Hepatocyte (in vitro differentiated cells): ENCODE data around the gene HPSE2. TPM values are rescaled to one million over a fixed set of nuclear protein-coding genes. Genes with fewer than 3 reads are reported as not detected.

Source experiments
- DNase-seq: peaks from one replicate; pipeline ENCODE4 v3.0.0-alpha.2; 2016; ENCODE audit warnings: low spot score
- H2AFZ ChIP-seq: fragments of 200-600 bp; sonication (generic); 2 replicates; pipeline ENCODE4 v1.6.0; 2016; ENCODE audit warnings: antibody characterized with exemption, mild to moderate bottlenecking
- H3K27ac ChIP-seq: fragments of 200-600 bp; sonication (generic); 2 replicates; pipeline ENCODE4 v1.5.1; 2016; ENCODE audit warnings: mild to moderate bottlenecking
- H3K27me3 ChIP-seq: fragments of 200-600 bp; sonication (generic); 2 replicates; pipeline ENCODE4 v1.6.1; 2016
- H3K36me3 ChIP-seq: fragments of 200-600 bp; sonication (generic); replicated peaks from 2 replicates; pipeline ENCODE4 v1.5.1; 2016; ENCODE audit warnings: low read depth; ENCODE audit not compliant: insufficient read depth
- H3K4me1 ChIP-seq: fragments of 200-600 bp; sonication (generic); 2 replicates; pipeline ENCODE4 v1.5.1; 2016; ENCODE audit warnings: mild to moderate bottlenecking, moderate library complexity; ENCODE audit not compliant: insufficient read depth
- H3K4me2 ChIP-seq: fragments of 200-600 bp; sonication (generic); 2 replicates; pipeline ENCODE4 v1.6.0; 2016
- H3K4me3 ChIP-seq: fragments of 200-600 bp; sonication (generic); 2 replicates; pipeline ENCODE4 v1.5.1; 2016; ENCODE audit warnings: mild to moderate bottlenecking
- H3K79me2 ChIP-seq: fragments of 200-600 bp; sonication (generic); 2 replicates; pipeline ENCODE4 v1.6.0; 2017; ENCODE audit warnings: mild to moderate bottlenecking
- H3K9me2 ChIP-seq: fragments of 200-600 bp; sonication (generic); replicated peaks from 2 replicates; pipeline ENCODE4 v1.6.0; 2017; ENCODE audit warnings: mild to moderate bottlenecking; ENCODE audit not compliant: insufficient read depth
- H3K9me3 ChIP-seq: fragments of 200-600 bp; sonication (generic); 2 replicates; pipeline ENCODE4 v1.5.1; 2016; ENCODE audit warnings: low read depth, mild to moderate bottlenecking
- H4K20me1 ChIP-seq: fragments of 200-600 bp; sonication (generic); 2 replicates; pipeline ENCODE4 v1.6.0; 2016; ENCODE audit warnings: mild to moderate bottlenecking; ENCODE audit not compliant: insufficient read depth, poor library complexity, severe bottlenecking
- EZH2 ChIP-seq: fragments of 200-600 bp; sonication (generic); IDR thresholded peaks from 2 replicates; pipeline ENCODE4 v1.6.1; 2016; ENCODE audit warnings: antibody characterized with exemption, mild to moderate bottlenecking, borderline replicate concordance
- EZH2phosphoT487 ChIP-seq: fragments of 200-600 bp; sonication (generic); IDR thresholded peaks from one replicate; pipeline ENCODE4 v1.6.1; 2018; ENCODE audit warnings: antibody characterized with exemption, mild to moderate bottlenecking, low read depth, moderate library complexity; ENCODE audit not compliant: unreplicated experiment, severe bottlenecking
- WGBS: methylation state at CpG from one replicate; pipeline ENCODE4 v1.1.6; 2016; ENCODE audit warnings: low lambda C conversion rate; ENCODE audit errors: missing lambda C conversion rate; 5-methylcytosine and 5-hydroxymethylcytosine counted together
- polyA plus RNA-seq: library from polyadenylated mRNA; unstranded; fragments of >200 nt; fragmentation: Nextera tagmentation; extraction: Ambion mirVana; gene quantifications from 2 replicates; pipeline ENCODE4 v1.2.1, GENCODE V29; 2016
- total RNA-seq: library from RNA; depleted of rRNA; stranded (reverse); fragments of >200 nt; gene quantifications from 2 replicates; pipeline ENCODE4 v1.2.3, GENCODE V29; 2014
- TF ChIP-seq, protein P1 (sequence below): fragments of 200-600 bp; sonication (generic); IDR thresholded peaks from 2 replicates; pipeline ENCODE4 v1.5.1; 2016; ENCODE audit warnings: antibody characterized with exemption, mild to moderate bottlenecking; ENCODE audit not compliant: poor library complexity

HPSE2 gene
- total and polyA plus RNA-seq, 2 experiments from 2014 or later: 3.7 to 5.7 TPM

DNA sequence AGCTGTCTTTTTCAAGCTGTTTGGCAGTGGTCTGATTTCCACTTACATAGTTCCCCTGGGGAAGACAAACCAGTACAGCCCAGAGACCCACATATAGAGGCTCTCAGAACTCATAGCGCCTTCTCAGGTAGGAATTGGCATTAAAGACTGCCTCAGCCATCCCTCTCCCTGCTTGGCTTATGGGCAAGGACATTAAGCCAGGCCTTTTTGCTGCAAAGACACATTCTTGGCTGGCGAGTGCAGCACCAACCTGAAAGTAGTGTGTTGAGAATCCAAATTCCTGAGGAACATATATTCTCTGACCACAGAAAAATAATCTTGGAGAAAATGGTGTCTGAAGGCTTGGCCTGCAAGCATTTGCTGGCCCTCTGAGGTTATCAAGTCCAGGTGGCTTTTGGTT lies 749.7 kb downstream of the HPSE2 start:
- Histone ChIP-seq H3K4me3 (no peak overlapping the region), H4K20me1 (no peaks in the 10 kb centered on the region), H3K27me3 (no peaks in the 10 kb centered on the region), H3K79me2 (no peaks in the 10 kb centered on the region), H3K27ac (peak overlapping the region; percentile 25), H3K4me1 (no peaks in the 10 kb centered on the region), H2AFZ (no peak overlapping the region), H3K36me3 (no peaks in the 10 kb centered on the region), H3K9me3 (no peaks in the 10 kb centered on the region), H3K4me2 (no peak overlapping the region), H3K9me2 (no peaks in the 10 kb centered on the region)
- WGBS: 85% methylated on average over 2 of the region's 2 CpGs
- TF ChIP-seq, protein P1, sequence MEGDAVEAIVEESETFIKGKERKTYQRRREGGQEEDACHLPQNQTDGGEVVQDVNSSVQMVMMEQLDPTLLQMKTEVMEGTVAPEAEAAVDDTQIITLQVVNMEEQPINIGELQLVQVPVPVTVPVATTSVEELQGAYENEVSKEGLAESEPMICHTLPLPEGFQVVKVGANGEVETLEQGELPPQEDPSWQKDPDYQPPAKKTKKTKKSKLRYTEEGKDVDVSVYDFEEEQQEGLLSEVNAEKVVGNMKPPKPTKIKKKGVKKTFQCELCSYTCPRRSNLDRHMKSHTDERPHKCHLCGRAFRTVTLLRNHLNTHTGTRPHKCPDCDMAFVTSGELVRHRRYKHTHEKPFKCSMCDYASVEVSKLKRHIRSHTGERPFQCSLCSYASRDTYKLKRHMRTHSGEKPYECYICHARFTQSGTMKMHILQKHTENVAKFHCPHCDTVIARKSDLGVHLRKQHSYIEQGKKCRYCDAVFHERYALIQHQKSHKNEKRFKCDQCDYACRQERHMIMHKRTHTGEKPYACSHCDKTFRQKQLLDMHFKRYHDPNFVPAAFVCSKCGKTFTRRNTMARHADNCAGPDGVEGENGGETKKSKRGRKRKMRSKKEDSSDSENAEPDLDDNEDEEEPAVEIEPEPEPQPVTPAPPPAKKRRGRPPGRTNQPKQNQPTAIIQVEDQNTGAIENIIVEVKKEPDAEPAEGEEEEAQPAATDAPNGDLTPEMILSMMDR: no peak
- no peak for TF ChIP-seq EZH2
- TF ChIP-seq EZH2phosphoT487: no peak
- DNase-seq: no peak

DNA sequence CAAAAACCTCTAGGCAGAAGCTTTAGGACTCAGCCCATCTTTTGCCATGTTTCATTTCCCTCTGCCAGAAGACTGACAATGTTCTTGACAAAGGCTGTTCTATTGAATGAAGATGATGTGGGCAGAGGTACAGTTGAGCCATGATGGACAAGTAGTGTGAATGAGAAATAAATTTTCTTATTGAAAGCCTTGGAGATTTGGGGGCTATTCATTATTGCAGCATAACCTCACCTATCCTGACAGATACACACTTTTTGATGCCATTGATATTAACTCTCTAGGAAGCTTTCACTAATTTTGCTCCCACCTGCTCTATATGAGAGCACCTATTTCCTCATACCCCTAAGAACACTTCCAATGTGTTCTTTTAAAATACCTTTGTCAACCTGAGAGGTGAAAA lies 752.0 kb downstream of the HPSE2 start:
- H3K27ac ChIP-seq: no peak overlapping the region
- no peaks in the 10 kb centered on the region for H3K36me3 ChIP-seq
- no peaks in the 10 kb centered on the region for H4K20me1 ChIP-seq
- no peak overlapping the region for H3K4me3 ChIP-seq
- no peaks in the 10 kb centered on the region for H3K27me3 ChIP-seq
- H2AFZ ChIP-seq: no peak overlapping the region
- no peaks in the 10 kb centered on the region for H3K4me1 ChIP-seq
- no peak for DNase-seq
- no peak for TF ChIP-seq EZH2
- TF ChIP-seq, protein P1: no peak
- H3K9me3 ChIP-seq: no peaks in the 10 kb centered on the region
- no peaks in the 10 kb centered on the region for H3K9me2 ChIP-seq
- no peaks in the 10 kb centered on the region for H3K79me2 ChIP-seq
- no peak overlapping the region for H3K4me2 ChIP-seq

DNA sequence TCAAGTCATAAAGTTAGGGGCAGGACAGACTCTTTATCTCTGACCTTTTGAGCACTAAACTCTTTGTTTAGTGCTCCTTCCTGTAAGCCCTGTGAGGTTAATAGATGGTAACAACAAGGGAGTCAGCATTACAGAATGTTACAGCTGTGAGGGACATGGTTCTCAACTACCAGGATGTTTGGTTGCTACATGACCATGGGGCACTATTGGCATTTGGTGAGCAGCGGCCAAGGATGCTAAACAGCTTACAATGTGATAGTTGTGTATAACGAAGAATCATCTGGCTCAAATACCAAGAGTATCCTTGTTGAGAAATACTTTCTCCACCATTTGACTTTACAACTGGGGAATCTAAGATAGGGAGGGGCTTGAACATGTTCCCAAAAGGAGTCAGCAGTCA lies 753.6 kb downstream of the HPSE2 start:
- Histone ChIP-seq H3K4me1 (no peaks in the 10 kb centered on the region), H4K20me1 (no peaks in the 10 kb centered on the region), H3K27me3 (no peaks in the 10 kb centered on the region), H3K36me3 (no peaks in the 10 kb centered on the region), H3K9me3 (no peaks in the 10 kb centered on the region), H3K9me2 (no peaks in the 10 kb centered on the region), H3K4me2 (no peak overlapping the region), H3K27ac (no peak overlapping the region), H2AFZ (no peak overlapping the region), H3K4me3 (no peak overlapping the region), H3K79me2 (no peaks in the 10 kb centered on the region)
- TF ChIP-seq EZH2: no peak
- TF ChIP-seq, protein P1: no peak
- TF ChIP-seq EZH2phosphoT487: no peak
- DNase-seq: no peak
- WGBS: 94% methylated on average over 2 of the region's 2 CpGs

DNA sequence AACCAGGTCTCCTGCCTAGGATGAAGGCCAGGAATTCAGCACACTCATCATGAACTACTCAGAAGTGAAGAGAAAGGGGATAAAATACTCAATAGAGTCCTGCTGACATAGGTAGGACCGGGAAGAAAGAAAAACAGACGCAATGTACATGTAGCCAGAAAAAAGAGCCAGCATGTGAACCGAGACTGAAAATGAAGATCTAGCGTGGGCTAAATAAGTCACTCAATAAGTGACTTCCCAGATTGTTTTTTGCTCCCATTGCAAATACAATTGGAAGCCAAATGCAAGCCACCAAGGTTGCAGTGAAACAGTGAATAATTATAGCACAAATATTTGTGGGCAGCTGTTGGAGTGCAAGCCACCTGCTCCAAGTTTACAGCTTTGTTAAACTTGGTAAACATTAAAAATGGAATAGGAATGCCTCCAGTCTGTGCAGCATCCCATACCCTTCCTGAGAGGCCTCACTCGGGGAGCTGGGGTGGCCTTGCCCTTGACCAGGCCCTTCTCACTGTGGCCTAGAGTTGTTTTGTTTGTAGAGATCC lies 754.2 kb downstream of the HPSE2 start:
- no peak overlapping the region for H3K4me2 ChIP-seq
- no peaks in the 10 kb centered on the region for H3K36me3 ChIP-seq
- no peaks in the 10 kb centered on the region for H4K20me1 ChIP-seq
- H3K9me2 ChIP-seq: no peaks in the 10 kb centered on the region
- no peak overlapping the region for H2AFZ ChIP-seq
- no peaks in the 10 kb centered on the region for H3K9me3 ChIP-seq
- no peak overlapping the region for H3K4me3 ChIP-seq
- H3K79me2 ChIP-seq: no peaks in the 10 kb centered on the region
- no peak for DNase-seq
- no peaks in the 10 kb centered on the region for H3K4me1 ChIP-seq
- WGBS: 78% methylated on average over 5 of the region's 5 CpGs
- no peaks in the 10 kb centered on the region for H3K27me3 ChIP-seq
- no peak overlapping the region for H3K27ac ChIP-seq
- TF ChIP-seq EZH2phosphoT487 (no peak), EZH2 (no peak)
- TF ChIP-seq, protein P1: no peak
